ENCODE data around the gene CYTH4.

CYTH4 gene

DNA sequence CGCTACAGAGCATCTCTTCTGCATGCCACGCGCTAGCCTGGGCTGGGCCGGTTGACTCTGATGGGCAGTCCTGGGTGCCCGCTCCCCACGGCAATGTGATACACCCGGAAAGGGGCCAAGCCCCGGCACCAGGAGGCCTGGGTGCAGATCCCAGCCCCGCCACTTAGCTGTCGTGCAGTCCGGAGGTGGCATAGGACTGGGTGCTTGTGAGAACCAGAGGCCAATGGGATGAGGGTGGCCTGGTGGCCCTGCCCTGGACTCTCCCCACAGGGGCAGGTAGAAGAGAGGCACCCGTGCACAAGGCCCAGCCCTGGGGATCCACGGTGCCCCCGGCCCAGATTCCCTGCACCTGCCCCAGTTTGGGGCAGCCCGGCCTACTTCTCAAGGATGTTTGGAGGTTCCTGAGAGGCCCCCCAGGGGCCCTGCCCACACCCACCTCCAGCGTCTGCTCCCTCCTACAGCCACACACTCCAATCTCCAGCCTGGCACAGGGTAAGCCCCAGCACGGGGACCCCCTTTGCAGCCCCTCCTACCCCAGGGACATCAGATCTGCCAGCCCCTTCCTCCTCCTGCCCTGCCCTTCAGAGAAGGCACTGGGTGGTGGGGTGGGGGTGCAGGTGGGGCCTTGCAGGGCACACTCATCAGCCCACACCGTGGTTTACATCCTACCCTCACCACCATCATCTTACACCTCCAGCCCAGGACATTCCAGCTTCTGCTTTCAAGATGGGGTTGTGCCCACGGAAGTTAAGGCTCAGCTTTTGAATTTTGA is 66.9 kb downstream of the CYTH4 start:
- DNase-seq (ENCODE audit: low spot score), result no peak

GRCh38 chr22:37351232-37351631 is 68.9 kb downstream of the CYTH4 start:
- DNase-seq (ENCODE audit: low spot score), result no peak

DNA sequence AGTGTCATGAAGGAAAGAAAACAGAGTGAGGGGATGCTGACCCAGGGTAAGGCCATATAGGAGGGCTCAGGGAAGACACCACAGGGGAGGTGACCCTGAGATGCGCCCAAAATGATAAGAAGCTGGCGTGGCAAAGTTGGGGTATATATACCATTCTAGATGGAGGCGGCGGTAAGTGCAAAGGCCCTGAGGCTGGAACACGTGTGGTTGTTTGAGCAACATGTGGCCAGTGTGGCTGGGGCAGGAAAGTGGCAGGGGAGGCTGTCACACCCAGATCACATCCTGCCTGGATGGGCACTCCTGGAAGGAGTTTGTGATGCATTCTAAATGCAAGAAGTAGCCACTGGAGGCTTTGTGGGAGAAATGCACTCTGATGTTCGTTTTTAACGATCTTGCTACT is 70.2 kb downstream of the CYTH4 start:
- DNase-seq (ENCODE audit: low spot score), result no peak

GRCh38 chr22:37353839-37354238 is 71.5 kb downstream of the CYTH4 start:
- DNase-seq (ENCODE audit: low spot score), result no peak

DNA sequence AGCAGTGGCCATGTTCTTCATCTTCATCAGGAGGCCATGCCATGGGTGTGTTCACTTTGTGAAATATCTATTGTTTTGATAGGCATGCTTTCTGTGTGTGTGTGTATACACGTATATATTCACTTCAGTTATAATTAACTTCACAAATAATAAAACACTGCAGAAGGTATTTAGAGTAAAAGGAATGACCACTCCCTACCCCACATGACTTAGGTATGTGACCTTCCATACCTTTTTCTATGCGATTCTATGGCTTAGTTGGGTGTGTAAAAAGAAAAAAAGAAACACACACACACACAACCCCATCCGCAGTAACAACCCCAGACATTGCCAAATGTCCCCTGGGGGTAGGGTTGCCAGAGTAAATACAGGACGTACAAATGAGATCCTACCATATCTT is 72.0 kb downstream of the CYTH4 start:
- DNase-seq (ENCODE audit: low spot score), result no peak

GRCh38 chr22:37354670-37355069 is 72.4 kb downstream of the CYTH4 start:
- no peak for DNase-seq (ENCODE audit: low spot score)

- no peak for DNase-seq (ENCODE audit: low spot score)
These were observed 72.9 kb downstream of the CYTH4 start for GRCh38 chr22:37355174-37355573.

DNA sequence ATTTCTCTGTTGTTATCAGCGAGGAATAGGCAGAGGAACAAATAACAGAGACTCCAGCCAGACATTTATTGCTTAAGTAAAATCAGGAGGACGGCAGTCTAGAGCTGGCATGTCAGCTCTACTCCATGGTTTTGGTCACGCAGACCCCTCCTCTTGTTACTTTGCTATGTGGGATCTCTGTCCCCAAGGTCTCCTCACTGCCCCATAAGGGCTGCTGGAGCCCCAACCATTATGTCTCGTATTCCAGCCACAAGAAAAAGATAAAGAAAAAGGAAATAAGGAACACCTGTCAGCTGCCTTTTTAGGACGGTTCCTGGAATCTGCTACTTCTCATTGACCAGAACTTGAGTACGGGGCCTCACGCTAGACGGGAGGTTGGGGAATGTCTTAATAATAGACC is 74.6 kb downstream of the CYTH4 start:
- no peak for DNase-seq (ENCODE audit: low spot score)

- DNase-seq (ENCODE audit: low spot score), result no peak
These were observed 75.3 kb downstream of the CYTH4 start for GRCh38 chr22:37357446-37358075.

GRCh38 chr22:37358386-37358785 is 76.1 kb downstream of the CYTH4 start:
- no peak for DNase-seq (ENCODE audit: low spot score)

- DNase-seq (ENCODE audit: low spot score), result no peak
These were observed 76.6 kb downstream of the CYTH4 start for GRCh38 chr22:37358917-37359316.

DNA sequence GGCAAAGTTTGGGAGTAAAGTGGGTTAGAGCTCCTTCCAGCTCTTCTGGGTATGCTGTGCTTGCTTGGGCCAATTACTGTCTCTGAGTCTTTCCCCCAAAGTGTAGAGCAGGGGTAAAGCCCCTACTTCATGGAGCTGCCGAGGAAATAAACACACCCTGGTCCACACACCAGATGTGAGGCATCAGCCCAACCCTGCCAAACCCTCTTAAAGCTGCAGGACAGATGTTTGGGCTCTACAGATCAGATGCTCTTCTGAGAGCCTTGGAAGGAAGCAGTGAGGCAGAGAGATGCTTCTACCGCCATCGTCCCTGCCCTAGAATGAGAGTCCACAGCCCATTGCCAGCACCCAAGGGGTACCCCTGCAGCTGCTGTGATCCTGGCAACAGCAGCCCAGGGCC is 80.3 kb downstream of the CYTH4 start:
- DNase-seq (ENCODE audit: low spot score), result no peak

DNA sequence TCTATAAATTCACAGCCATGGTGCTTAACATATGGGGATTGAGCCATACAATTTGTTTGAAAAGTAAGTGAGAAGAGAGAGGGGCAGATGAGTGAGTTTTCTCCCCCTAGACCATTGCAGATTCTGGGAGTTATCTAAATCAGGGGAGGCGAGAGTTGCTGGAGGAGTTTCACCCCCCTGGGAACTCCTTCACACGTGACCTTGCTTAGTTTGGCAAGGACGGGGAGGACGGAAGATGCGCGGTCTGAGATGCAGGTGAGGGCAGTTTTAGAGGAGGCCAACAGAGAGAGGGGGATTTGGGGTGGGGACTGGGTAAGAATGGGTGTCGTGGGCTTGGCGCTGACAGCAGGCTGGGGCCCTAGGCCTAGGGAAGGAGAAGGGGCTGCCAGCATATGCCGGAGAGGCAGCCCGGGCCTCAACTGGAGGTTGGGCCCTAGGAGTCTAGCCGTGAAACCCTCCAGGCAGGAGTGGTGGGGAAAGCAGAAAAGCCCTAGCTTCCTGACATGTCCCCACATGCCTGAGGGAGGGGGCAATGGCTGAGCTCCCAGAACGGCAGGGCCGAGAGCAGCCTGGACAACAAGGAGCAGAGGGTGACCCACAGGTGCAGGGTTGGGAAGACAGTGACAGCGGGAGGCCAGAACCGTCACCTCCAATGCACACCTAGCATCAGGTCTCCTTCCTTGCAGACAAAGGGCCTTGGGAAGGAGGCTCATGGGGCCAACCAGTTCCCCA is 81.1 kb downstream of the CYTH4 start:
- no peak for DNase-seq (ENCODE audit: low spot score)

Data from CD4-positive, alpha-beta T cell treated with Interleukin-15 for 4 hours (primary cell).